ENCODE data around the gene AMDHD2. TPM values are rescaled to one million over a fixed set of nuclear protein-coding genes. Genes with fewer than 3 reads are reported as not detected.
"Not testable (repeated sequence)": the region's sequence is repeated elsewhere in the genome, so short reads cannot be mapped to it uniquely, and the experiment has no call there.

The AMDHD2 gene
- total RNA-seq, 1 donor = 31.1 TPM

DNA sequence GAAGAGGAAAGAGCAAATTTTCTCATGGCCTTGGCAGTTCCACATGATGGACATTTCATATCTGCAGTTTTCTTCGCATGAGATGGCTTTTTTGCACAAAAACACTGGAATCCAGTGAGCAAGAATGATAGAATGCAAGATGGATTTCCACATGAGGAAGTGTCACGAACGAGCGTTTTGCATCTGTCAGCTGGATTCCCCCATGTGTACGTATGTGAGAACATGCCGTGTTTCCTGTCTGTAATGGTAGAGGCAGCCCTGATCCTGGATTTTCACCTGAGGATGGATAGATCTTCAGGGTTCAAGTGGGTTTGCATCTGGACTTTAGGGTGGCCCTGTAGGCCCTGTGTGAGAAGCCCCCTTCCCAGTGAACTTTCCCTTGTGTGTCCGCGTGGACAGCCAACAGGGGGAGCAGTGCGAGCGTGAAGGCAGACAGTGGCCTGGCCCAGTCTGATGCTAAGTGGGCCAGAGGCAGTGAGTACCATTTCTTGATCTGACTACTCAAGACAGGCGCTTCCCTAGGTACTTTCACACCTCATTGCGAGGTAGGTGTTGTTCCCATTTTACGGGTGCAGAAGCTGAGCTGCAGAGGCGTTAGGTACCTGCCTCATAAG, 19.8 kb downstream of the AMDHD2 start:
- DNase-seq (ENCODE audit: low read depth); H3K4me3 ChIP-seq (ENCODE audit: low read depth, low read length): not testable (repeated sequence)
- TF ChIP-seq, protein P1, sequence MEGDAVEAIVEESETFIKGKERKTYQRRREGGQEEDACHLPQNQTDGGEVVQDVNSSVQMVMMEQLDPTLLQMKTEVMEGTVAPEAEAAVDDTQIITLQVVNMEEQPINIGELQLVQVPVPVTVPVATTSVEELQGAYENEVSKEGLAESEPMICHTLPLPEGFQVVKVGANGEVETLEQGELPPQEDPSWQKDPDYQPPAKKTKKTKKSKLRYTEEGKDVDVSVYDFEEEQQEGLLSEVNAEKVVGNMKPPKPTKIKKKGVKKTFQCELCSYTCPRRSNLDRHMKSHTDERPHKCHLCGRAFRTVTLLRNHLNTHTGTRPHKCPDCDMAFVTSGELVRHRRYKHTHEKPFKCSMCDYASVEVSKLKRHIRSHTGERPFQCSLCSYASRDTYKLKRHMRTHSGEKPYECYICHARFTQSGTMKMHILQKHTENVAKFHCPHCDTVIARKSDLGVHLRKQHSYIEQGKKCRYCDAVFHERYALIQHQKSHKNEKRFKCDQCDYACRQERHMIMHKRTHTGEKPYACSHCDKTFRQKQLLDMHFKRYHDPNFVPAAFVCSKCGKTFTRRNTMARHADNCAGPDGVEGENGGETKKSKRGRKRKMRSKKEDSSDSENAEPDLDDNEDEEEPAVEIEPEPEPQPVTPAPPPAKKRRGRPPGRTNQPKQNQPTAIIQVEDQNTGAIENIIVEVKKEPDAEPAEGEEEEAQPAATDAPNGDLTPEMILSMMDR (IDR thresholded peaks at IDR 0.05; ENCODE audit: insufficient read depth, low read depth, low read length) = peak; percentile 53

DNA sequence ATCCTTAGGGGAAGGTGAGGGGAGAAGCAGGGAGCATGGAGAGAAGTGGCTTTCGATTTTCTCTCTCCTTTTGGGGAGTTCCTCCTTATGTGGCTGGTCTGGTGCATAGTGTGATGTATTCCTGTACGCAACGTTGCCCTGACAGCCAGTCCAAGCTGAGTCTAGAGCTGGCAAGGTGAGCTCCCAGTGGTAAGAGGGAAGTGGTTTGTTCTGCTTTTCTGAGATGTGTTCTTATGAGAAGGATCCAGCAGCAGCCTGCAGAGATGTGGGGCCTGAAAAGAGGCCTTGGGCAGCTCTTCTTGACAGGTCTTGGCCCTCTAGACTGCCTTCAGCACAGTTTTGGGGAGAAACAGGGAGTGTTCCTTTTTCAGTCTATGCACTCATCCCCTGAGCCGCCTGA, 20.7 kb downstream of the AMDHD2 start:
- not testable (repeated sequence) for H3K4me3 ChIP-seq (ENCODE audit: low read depth, low read length); DNase-seq (ENCODE audit: low read depth)

DNA sequence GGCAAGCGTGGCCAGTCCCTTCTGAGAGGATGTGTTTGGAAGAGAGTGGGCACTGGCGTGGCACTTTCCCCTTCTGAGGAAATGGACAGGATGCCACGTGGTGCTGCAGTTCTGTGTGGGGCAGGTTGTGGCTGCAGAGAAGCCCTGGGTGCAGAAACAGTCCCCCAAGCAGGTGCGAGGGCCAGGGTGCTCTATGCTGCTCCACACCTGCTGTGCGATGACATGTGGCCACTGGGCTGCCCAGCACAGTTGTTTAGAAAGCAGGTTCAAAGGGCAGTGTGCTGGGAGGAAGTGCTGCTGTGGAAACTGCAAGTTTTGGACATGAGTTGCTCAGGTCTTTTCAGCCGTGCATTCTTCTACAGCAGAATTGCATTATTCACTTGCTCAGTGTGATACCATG, 21.2 kb downstream of the AMDHD2 start:
- not testable (repeated sequence) for DNase-seq (ENCODE audit: low read depth)

GRCh38 chr16:2543771-2544170, 23.6 kb downstream of the AMDHD2 start:
- H3K4me3 ChIP-seq (ENCODE audit: low read depth, low read length); DNase-seq (ENCODE audit: low read depth): not testable (repeated sequence)

More for the DNA sequence above, 21.2 kb downstream of the AMDHD2 start:
- not testable (repeated sequence) for H3K4me3 ChIP-seq (ENCODE audit: low read depth, low read length)

DNA sequence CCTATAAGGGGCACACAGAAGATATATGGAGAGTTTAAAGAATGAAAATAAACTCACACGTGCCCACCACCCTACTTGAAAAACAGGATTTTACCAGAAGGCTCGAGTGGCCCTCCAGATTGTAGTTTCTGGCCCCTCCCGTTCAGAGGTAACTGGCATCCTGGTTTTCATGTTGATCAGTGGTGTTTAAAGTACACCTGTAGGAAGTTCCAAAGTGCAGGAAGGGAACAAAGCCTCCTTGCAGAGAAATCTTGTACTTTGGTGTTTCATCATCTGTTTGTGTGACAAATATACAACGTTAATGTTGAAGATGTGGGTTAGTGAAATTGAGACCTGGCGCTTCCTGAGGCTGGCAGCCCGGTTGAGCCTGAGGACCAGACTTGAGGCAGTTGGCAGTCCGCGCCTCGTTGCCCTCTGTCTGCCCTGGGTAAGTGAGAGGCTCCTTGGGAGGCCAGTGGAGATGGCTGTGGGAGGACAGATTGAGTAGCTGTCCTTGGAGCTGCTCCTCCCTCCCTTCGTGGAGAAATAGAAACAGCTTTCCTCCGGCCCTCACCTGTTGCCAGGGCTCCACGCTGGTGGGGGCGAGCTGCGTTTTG, 30.2 kb downstream of the AMDHD2 start:
- DNase-seq (ENCODE audit: low read depth); H3K4me3 ChIP-seq (ENCODE audit: low read depth, low read length): not testable (repeated sequence)

DNA sequence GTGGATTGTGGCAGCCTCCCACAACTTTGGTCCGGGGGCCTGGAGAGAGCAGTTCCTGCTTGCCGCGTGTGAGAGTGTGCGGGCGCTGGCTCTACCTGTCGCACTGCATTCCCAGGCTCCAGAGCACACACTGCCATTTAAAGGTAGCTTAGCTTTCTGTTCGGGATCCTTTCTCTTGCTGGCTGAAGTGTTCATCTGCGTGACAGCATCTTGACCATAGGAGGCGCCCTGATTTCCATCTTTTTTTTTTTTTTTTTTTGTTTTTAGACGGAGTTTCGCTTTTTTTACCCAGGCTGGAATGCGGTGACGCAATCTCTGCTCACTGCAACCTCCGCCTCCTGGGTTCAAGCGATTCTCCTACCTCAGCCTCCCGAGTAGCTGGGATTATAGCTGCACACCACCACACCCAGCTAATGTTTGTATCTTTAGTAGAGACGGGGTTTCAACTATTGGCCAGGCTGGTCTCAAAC, 31.3 kb downstream of the AMDHD2 start:
- peak; percentile 64 for DNase-seq (ENCODE audit: low read depth)
- H3K4me3 ChIP-seq (ENCODE audit: low read depth, low read length) = not testable (repeated sequence)
- TF ChIP-seq, protein P1 (IDR thresholded peaks at IDR 0.05; ENCODE audit: insufficient read depth, low read depth, low read length) = peak; percentile 31

- DNase-seq (ENCODE audit: low read depth); H3K4me3 ChIP-seq (ENCODE audit: low read depth, low read length): not testable (repeated sequence)
Observed at GRCh38 chr16:2554709-2555425, 34.7 kb downstream of the AMDHD2 start.

GRCh38 chr16:2557150-2557549, 37.0 kb downstream of the AMDHD2 start:
- not testable (repeated sequence) for DNase-seq (ENCODE audit: low read depth); H3K4me3 ChIP-seq (ENCODE audit: low read depth, low read length)

DNA sequence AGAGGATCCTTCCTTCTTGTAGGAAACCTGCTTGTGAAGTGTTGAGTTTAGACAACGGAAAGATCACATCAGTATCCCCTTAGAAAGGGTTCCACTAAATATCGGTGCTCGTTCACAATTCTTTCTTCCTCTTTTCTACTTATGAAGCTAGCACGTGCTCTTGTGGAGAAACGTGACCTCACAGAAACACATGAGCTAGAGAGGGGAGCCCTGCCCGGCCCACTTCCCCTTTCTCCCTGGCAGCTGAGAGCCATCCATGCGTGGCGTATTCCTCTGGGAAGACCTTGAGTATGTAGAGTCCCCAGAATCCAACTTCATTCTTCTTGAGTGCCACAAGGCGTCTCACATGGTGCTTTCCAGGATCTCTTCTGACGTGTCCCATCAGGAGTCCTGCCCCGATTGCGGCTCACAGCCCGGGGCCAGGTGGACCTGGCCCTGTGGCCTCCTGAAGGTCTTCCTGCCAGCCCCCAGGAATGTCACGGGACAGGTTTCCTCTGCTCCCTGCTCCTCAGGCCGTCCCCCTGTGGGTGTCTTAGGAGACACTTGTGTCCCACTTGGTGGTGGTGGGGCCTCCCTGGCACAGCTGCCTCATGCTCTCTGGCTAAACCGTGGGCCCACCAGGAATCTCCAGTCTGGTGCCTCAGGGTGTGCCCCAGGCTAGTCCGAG, 40.1 kb downstream of the AMDHD2 start:
- DNase-seq (ENCODE audit: low read depth); H3K4me3 ChIP-seq (ENCODE audit: low read depth, low read length): not testable (repeated sequence)

- H3K4me3 ChIP-seq (ENCODE audit: low read depth, low read length) = not testable (repeated sequence)
- TF ChIP-seq, protein P1 (IDR thresholded peaks at IDR 0.05; ENCODE audit: insufficient read depth, low read depth, low read length) = peak; percentile 33
Observed at GRCh38 chr16:2560798-2561133, 40.6 kb downstream of the AMDHD2 start.

DNA sequence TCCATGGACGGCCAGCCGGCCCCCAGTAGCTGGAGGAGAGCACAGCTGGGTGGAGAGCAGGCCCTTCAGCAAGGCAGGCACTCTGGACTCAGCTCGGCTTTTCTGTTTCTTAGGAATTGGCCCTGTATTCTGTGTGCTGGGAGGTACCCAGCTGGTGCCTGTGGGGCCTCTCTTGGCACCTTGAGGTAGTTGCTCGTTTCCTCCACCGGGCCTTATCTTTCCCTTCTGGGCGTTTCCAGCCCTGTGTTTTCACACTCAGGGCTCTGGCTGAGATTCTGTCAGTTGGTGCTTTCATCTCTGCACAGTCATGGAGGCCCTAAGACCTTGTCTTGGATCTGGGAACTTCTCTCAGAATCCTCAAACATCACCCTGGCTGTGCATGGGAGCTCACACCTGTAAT, 47.3 kb downstream of the AMDHD2 start:
- H3K4me3 ChIP-seq (ENCODE audit: low read depth, low read length); DNase-seq (ENCODE audit: low read depth): not testable (repeated sequence)

More at GRCh38 chr16:2560798-2561133, 40.6 kb downstream of the AMDHD2 start:
- not testable (repeated sequence) for DNase-seq (ENCODE audit: low read depth)

DNA sequence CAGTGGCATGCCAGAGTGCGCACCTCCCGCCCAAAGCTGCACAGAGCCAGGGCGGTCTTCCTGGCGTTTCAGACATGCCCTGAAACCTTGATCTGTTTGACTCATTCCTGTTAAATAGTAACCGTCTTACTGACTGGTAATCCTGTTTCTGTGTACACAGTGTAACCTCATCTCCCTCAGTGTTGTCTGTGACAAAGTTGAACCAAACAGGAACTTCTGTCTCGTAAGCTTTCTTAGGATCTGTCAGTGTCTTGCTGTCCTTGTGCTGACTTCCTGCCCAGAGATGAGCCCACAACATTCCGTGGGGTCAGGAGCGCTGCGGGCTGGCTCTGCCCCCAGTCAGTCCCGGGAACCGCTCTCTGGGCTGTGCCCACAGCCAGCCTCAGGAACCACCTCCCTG, 48.4 kb downstream of the AMDHD2 start:
- H3K4me3 ChIP-seq (ENCODE audit: low read depth, low read length); DNase-seq (ENCODE audit: low read depth): not testable (repeated sequence)

GRCh38 chr16:2572704-2573103, 52.5 kb downstream of the AMDHD2 start:
- DNase-seq (ENCODE audit: low read depth); H3K4me3 ChIP-seq (ENCODE audit: low read depth, low read length): not testable (repeated sequence)

- not testable (repeated sequence) for DNase-seq (ENCODE audit: low read depth); H3K4me3 ChIP-seq (ENCODE audit: low read depth, low read length)
Observed at GRCh38 chr16:2575839-2576238, 55.7 kb downstream of the AMDHD2 start.

- H3K4me3 ChIP-seq (ENCODE audit: low read depth, low read length); DNase-seq (ENCODE audit: low read depth): not testable (repeated sequence)
Observed at GRCh38 chr16:2577044-2577443, 56.9 kb downstream of the AMDHD2 start.
